Stimulated activated CD8-positive, alpha-beta memory T cell treated with anti-CD3 and anti-CD28 coated beads, Interleukin-7, amount 100 ng/mL, for 48 hours (primary cell): Measurements from ENCODE around the gene ADAD2.

ENCODE experiments used
- DNase-seq, 2 donors: peaks; one replicate each; pipeline ENCODE4 v3.0.0-alpha.2; 2020; ENCODE audit warnings: low read depth in 1 of 2; ENCODE audit errors: extremely low read depth in 1 of 2

ADAD2 gene

DNA sequence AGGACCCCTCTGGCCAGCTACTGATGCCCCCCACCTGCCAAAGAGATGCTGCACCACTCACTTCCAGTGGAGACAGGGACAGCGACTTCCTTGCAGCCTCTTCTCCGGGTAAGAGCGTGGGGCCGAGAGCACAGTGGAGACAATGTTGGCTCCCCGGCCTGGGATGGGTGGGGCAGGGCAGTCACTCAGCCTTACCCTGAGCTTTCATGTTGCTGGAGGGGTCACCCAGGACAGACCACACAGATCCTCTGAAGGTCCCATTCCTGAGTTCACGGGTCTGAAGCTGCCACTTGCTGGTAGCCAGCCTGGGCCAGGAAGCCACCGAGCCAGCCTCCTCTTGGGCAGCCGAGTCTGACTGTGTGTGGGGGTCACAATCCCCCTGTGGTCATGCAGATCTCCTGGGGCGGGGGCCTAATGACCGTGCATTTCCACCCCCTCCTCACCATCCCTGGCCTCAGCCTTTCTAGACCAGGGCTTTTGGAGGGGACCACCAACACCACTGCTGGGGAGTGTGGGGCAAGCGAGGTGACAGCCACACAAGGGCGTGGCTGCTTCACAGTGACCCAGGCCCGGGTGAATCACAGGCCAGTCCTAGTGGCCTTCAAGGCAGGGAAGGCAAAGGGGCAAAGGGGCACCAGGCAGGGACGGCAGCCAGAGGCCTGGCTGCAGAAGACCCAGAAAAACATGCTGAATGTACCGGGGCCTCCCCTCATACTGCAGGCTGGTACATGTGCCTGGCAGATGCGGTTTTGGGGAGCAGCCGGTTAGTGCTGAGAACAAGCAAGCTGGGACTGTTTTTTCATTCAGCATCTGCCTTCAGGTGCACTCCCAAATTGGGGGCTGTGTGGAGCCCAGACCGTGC is 14.5 kb upstream of the ADAD2 start:
- DNase-seq, result no peak

GRCh38 chr16:84177741-84178073 is 13.2 kb upstream of the ADAD2 start:
- DNase-seq, result no peak

DNA sequence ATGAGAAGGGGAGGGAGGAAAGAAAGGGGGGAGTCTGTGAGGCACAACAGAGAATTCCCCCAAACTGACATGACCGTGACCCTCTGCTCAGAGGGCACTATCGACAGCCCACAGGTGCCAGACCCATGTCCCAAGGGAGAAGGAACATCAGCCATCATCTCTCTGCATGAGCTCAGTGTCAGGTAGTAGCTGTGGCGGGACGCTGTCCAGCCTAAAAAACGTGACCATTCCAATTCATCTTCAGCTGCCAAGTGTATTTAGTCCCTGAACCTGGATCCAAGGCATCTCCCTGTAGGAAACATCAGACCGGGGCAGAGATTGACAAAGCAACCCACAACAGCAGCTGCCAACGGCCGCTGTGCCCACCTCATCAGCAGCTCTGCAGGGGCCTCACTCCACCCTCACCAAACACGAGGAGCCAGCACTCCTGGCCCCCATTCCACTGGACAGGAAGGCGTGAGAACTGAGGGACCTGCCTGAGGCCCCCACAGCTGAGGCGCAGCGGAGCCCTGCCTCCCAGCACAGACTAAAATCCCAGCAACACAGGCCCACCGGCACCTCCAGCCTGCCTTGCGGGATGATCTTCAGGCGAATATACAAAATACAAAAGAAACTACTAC is 12.7 kb upstream of the ADAD2 start:
- DNase-seq, result no peak

DNA sequence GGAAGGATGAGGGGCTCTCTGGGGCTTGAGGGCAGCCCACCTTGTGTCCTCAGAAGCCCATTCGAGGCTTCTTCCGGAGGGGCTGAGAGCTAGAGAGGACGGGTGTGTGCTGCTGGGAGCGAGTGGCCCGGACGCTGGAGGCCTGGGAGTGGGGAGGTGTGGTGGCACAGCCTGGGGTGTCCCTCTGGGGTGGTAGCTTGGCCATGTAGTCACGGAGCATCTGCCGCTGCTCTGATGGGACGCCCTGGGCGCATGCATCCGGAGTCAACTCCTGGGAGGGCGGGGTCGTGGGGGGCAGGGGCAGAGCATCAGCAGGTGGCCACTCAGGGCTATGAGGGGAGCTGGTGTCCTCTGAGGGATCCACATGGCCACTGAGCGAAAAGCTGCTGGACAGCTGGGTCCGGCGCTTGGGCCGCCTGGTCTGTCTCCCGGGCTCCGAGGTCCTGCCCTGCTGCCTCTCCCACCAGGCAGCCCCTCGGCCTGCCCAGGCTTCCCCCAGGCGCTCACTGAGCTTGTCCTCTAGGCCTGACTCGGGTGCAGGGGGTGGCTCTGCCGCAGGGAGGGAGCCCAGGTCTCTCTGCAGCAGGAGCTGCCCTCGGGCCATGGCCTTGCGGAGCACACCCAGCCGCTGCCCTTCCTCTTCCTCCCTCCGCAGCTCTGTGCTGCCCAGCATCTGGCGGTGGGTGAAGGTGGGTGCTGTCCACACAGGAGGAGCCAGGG is 11.9 kb upstream of the ADAD2 start:
- no peak for DNase-seq

- no peak for DNase-seq
These were observed 11.2 kb upstream of the ADAD2 start for GRCh38 chr16:84179612-84180320.

GRCh38 chr16:84180519-84181140 is 10.3 kb upstream of the ADAD2 start:
- no peak for DNase-seq

GRCh38 chr16:84181144-84181915 is 9.6 kb upstream of the ADAD2 start:
- no peak for DNase-seq

- no peak for DNase-seq
These were observed 8.9 kb upstream of the ADAD2 start for GRCh38 chr16:84182104-84182503.

- no peak for DNase-seq
These were observed 8.0 kb upstream of the ADAD2 start for GRCh38 chr16:84182680-84183571.

DNA sequence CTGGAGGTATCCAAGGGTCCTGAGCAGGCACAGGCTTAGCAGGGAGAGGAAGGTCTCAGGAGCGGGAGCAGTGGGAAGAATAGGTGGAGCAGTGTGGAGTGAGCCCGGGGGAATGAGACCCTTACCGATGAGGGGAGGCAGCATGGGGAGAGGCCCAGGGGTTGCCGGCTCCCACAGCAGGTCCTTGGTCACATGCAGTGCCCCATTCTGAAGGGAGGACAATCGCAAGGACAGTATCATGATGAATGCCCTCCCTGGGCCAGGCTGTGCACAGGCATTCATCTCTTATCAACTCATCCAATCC is 7.4 kb upstream of the ADAD2 start:
- no peak for DNase-seq

DNA sequence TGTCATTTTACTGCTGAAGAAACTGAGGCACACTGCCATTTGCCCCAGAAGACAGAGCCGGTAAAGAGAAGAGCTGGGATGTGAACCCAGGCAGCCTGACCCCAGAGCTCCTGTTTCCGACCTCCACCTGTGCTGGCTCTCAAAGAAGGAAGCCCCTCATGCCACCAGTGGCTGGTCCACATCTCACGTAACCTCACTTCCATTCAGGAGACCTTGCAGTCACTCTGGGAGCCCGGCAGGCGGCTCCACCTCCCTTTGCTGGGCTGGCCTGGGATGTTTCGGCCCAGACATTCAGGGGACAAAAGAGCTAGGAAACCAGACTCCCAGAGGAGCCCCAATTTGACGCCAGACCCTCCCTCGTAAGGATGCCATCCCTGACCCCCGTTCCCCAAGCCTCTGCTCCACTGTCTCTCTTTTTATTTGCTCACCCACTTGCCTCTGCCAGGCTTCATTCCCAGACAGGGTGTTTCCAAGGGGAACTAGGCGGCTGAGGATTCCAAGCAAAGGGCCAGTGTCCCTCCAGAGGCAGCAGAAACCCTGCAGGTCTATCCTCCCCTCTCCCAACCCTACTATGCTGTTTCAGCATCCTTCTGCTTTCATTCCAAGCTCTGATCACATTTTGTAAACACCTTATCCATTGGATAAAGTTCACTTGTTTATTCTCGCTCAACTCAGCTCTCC is 6.9 kb upstream of the ADAD2 start:
- no peak for DNase-seq

- no peak for DNase-seq
These were observed 6.2 kb upstream of the ADAD2 start for GRCh38 chr16:84184775-84185174.

- peak; percentile 80 to 84 for DNase-seq
These were observed 4.1 kb upstream of the ADAD2 start, which contains the start of gene TAF1C for GRCh38 chr16:84186685-84187437. Gene TAF1C, minus strand, starts transcription at chr16:84187057. Its CDS starts 2,069 bp downstream, at chr16:84184988.

- no peak for DNase-seq
These were observed 509 bp downstream of the ADAD2 start for GRCh38 chr16:84191466-84191865.

- DNase-seq, result no peak
These were observed 2.5 kb downstream of the ADAD2 start for GRCh38 chr16:84193480-84193879.

DNA sequence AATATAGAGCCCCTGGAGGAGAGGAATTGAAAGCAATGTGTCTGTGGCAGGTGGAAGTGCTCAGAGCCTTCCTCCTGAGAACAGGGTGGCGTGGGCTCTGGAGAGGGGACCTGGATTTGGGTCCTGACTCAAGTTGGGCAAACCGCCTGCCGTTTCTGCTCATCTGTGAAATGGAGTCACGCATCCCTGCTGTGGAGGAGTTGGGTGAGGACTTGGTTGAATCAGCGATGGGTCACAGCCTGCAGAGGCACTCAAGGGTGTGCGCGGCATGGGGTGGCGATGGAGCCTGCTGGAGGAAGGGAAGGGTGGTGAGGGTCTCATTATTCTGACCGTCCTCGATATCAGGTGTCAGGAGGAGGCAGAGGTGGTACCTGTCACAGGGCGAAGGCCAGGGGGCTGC is 3.1 kb downstream of the ADAD2 start:
- DNase-seq, result no peak

DNA sequence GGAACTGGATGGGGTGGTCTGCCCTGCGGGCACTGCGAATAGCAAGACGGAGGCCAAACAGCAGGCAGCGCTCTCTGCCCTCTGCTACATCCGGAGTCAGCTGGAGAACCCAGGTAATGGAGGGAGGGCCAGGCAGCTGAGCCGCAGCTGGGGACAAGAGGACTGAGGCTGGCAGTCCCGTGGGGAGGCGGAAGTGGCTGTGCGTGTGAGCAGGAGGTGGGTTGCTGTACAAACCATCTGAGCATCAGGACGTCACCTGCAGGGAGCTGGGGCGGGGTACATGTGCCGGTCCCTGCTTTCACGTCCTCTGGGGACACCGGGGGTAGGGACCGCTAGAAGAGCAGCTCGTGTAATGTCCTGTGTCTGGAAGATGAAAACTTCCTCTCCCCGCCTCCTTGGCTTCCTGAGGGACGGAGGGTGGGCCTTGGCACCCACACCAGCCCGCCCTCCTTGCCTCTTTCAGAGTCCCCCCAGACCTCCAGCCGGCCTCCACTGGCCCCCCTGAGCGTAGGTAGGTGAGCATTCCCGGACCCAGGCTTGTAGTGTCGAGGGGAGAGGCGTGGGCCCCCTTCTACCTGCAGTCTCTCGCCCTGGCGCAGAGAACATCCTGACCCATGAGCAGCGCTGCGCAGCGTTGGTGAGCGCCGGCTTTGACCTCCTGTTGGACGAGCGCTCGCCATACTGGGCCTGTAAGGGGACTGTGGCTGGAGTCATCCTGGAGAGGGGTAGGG is 3.7 kb downstream of the ADAD2 start:
- DNase-seq, result peak in 1 of 2 donors; percentile 25
